ENCODE data around the gene ATP6V1C2. TPM values are rescaled to one million over a fixed set of nuclear protein-coding genes. Genes with fewer than 3 reads are reported as not detected.

The ATP6V1C2 gene
- total RNA-seq, 1 experiment from 2014 or later = not detected

DNA sequence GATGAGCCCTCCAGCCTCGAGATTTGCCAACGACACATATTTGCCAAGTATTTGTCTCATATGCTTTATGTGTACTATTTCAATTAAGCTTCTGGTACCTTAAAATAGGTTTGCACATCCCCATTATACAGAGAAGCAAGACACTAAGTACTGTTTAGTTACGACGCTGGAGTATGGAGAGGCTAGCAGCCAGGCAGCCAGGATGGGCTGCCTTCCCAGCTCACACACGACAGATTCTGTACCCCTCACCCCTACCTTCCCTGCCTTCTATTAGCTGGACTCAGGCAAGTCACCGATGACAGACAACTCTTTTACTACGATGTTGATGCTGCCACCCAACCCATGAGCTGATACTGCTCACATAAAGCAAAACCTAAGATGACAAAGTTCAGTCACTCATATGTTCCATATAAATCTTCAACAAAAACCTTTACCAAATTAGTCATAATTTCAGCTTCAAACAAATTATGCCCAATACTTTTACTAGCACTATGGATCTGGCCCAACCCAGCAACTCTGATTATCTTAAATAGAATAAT is 74.1 kb downstream of the ATP6V1C2 start:
- Histone ChIP-seq H3K9me2 (ENCODE audit: insufficient read depth) (no peaks in the 10 kb centered on the region), H3K9me3 (ENCODE audit: insufficient read depth, low read depth) (no peaks in the 10 kb centered on the region), H3K27ac (no peak overlapping the region), H4K20me1 (ENCODE audit: insufficient read depth) (peaks cover 61% of the 10 kb centered on the region), H2AFZ (no peak overlapping the region), H3F3A (ENCODE audit: insufficient read depth, low read depth) (peaks cover 9% of the 10 kb centered on the region; the same call in 1 of the 2 replicates), H3K79me2 (ENCODE audit: low read depth) (peaks cover 36% of the 10 kb centered on the region), H3K4me1 (replicated peaks; ENCODE audit: insufficient read depth) (no peaks in the 10 kb centered on the region), H3K4me3 (no peak overlapping the region), H3K36me3 (ENCODE audit: low read depth) (peaks cover 49% of the 10 kb centered on the region), H3K4me2 (no peak overlapping the region), H3K27me3 (ENCODE audit: insufficient read depth, low read depth) (no peaks in the 10 kb centered on the region)
- DNase-seq = no peak
- CTCF ChIA-PET = no interaction called here
- no TSS peak for BruUV-seq (replicated peaks)
- intact Hi-C loops (cut with micrococcal nuclease; ENCODE audit: unreplicated experiment) = no loop called here
- POLR2A ChIA-PET (ENCODE audit: unreplicated experiment) = no interaction called here
- TF ChIP-seq CTCF (conservative IDR thresholded peaks at IDR 0.05) = no peak
- no peak for TF ChIP-seq EZH2 (IDR thresholded peaks at IDR 0.05; ENCODE audit: low read depth)

GRCh38 chr2:10796703-10797102 is 75.3 kb downstream of the ATP6V1C2 start:
- H3K36me3 ChIP-seq (ENCODE audit: low read depth) = peaks cover 53% of the 10 kb centered on the region
- POLR2A ChIA-PET (ENCODE audit: unreplicated experiment) = no interaction called here
- H3K4me2 ChIP-seq = no peak overlapping the region
- no peaks in the 10 kb centered on the region for H3K4me1 ChIP-seq (replicated peaks; ENCODE audit: insufficient read depth)
- no peaks in the 10 kb centered on the region for H3K9me2 ChIP-seq (ENCODE audit: insufficient read depth)
- CTCF ChIA-PET = no interaction called here
- no peak overlapping the region for H3K4me3 ChIP-seq
- H3F3A ChIP-seq (ENCODE audit: insufficient read depth, low read depth) = peaks cover 18% of the 10 kb centered on the region; the same call in 1 of the 2 replicates
- no peak overlapping the region for H2AFZ ChIP-seq
- BruUV-seq (replicated peaks) = no TSS peak
- H3K9me3 ChIP-seq (ENCODE audit: insufficient read depth, low read depth) = no peaks in the 10 kb centered on the region
- no peak overlapping the region for H3K27ac ChIP-seq
- no peaks in the 10 kb centered on the region for H3K27me3 ChIP-seq (ENCODE audit: insufficient read depth, low read depth)
- H3K79me2 ChIP-seq (ENCODE audit: low read depth) = peaks cover 46% of the 10 kb centered on the region
- no peak for TF ChIP-seq EZH2 (IDR thresholded peaks at IDR 0.05; ENCODE audit: low read depth)
- TF ChIP-seq CTCF (conservative IDR thresholded peaks at IDR 0.05) = no peak
- intact Hi-C loops (cut with micrococcal nuclease; ENCODE audit: unreplicated experiment) = no loop called here
- peaks cover 64% of the 10 kb centered on the region for H4K20me1 ChIP-seq (ENCODE audit: insufficient read depth)
- DNase-seq = no peak

DNA sequence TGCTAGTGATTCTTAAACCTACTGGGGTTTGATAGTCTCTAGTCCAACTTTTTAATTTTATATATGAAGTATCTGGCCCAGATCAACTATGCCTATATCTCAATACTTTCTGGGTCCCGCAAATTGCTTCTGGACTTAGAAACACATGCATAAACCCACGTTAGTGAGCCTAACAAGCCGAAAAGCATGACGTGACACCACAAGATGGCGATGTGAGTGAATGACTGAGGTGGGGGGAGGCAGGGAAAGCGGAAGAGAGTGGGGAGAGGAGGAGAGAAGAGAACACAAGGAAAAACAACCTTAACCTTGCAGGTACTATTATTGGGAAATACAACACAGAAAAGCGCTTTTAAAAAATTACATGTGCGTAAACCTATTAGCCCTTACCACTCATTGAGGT is 77.4 kb downstream of the ATP6V1C2 start:
- Histone ChIP-seq H3K4me1 (replicated peaks; ENCODE audit: insufficient read depth) (no peaks in the 10 kb centered on the region), H3F3A (ENCODE audit: insufficient read depth, low read depth) (peaks cover 26% of the 10 kb centered on the region; the same call in 1 of the 2 replicates), H3K4me2 (no peak overlapping the region), H3K9me2 (ENCODE audit: insufficient read depth) (no peaks in the 10 kb centered on the region), H2AFZ (no peak overlapping the region), H3K9me3 (ENCODE audit: insufficient read depth, low read depth) (no peaks in the 10 kb centered on the region), H3K36me3 (ENCODE audit: low read depth) (peaks cover 52% of the 10 kb centered on the region), H3K27ac (no peak overlapping the region), H3K27me3 (ENCODE audit: insufficient read depth, low read depth) (no peaks in the 10 kb centered on the region), H4K20me1 (ENCODE audit: insufficient read depth) (peaks cover 80% of the 10 kb centered on the region), H3K79me2 (ENCODE audit: low read depth) (peaks cover 67% of the 10 kb centered on the region), H3K4me3 (no peak overlapping the region)
- DNase-seq = no peak
- intact Hi-C loops (cut with micrococcal nuclease; ENCODE audit: unreplicated experiment) = no loop called here
- POLR2A ChIA-PET (ENCODE audit: unreplicated experiment) = no interaction called here
- BruUV-seq (replicated peaks) = no TSS peak
- CTCF ChIA-PET = interaction anchor here (0.7 kb wide), 1 partner anchor 33 kb away, joined by 3 read pairs; no protein-coding TSS in a partner anchor
- TF ChIP-seq EZH2 (IDR thresholded peaks at IDR 0.05; ENCODE audit: low read depth) (no peak), CTCF (conservative IDR thresholded peaks at IDR 0.05) (no peak)

Data from PC-9 (cell line).